ENCODE measurements around the gene DLX1.

DNA sequence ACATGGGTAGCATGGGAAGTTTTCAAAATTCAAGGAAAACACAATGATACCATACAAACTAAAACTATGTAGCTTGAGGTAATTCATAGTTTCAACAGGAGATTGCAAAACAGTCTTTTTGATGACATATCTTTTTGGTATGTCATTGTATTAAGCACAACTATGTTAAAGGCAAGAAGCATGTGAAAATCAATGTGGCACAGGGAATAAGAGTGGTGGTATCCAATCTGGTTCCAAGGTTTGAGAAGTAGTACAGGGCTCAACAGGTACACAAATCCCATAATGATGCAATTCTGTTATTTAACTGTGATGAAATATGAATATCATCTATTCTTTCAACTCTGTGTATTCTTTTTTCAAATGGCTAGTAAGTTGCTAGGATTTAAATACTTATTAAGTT lies 33.8 kb downstream of the DLX1 start:
- no peak for TF ChIP-seq POLR2A (IDR thresholded peaks at IDR 0.05)
- no peak for TF ChIP-seq EP300 (IDR thresholded peaks at IDR 0.05)

All from stomach (tissue), 4 donors.